Neural progenitor cell (in vitro differentiated cells): ENCODE results near the gene SLC25A22. TPM values are rescaled to one million over a fixed set of nuclear protein-coding genes. Genes with fewer than 3 reads are reported as not detected.

Source experiments
- DNase-seq: peaks from one replicate; pipeline ENCODE4 v3.0.0-alpha.2; 2016; ENCODE audit warnings: low spot score
- H2AFZ ChIP-seq: fragments of 200-600 bp; sonication (generic); replicated peaks from 2 replicates; pipeline ENCODE4 v1.6.1; 2016; ENCODE audit warnings: antibody characterized with exemption
- H3F3A ChIP-seq: fragments of 200-600 bp; sonication (generic); 2 replicates; pipeline ENCODE4 v1.6.1; 2016; ENCODE audit warnings: antibody characterized with exemption, low read depth
- H3K27ac ChIP-seq: fragments of 200-600 bp; sonication (generic); 2 replicates; pipeline ENCODE4 v1.5.1; 2016; ENCODE audit warnings: mild to moderate bottlenecking
- H3K27me3 ChIP-seq: fragments of 200-600 bp; sonication (generic); 2 replicates; pipeline ENCODE4 v1.6.1; 2016; ENCODE audit warnings: mild to moderate bottlenecking, moderate library complexity
- H3K36me3 ChIP-seq: fragments of 200-600 bp; sonication (generic); 2 replicates; pipeline ENCODE4 v1.5.1; 2016
- H3K4me1 ChIP-seq: fragments of 200-600 bp; sonication (generic); 2 replicates; pipeline ENCODE4 v1.6.1; 2016; ENCODE audit warnings: mixed run types
- H3K4me2 ChIP-seq: fragments of 200-600 bp; sonication (generic); 2 replicates; pipeline ENCODE4 v1.6.1; 2016
- H3K4me3 ChIP-seq: fragments of 200-600 bp; sonication (generic); 2 replicates; pipeline ENCODE4 v1.5.1; 2016
- H3K79me2 ChIP-seq: fragments of 200-600 bp; sonication (generic); 2 replicates; pipeline ENCODE4 v1.6.1; 2016; ENCODE audit warnings: low read depth
- H3K9ac ChIP-seq: fragments of 200-600 bp; sonication (generic); 2 replicates; pipeline ENCODE4 v1.6.1; 2016
- H3K9me3 ChIP-seq: fragments of 200-600 bp; sonication (generic); 2 replicates; pipeline ENCODE4 v1.5.1; 2016; ENCODE audit warnings: low read depth
- H4K20me1 ChIP-seq: fragments of 200-600 bp; sonication (generic); 2 replicates; pipeline ENCODE4 v1.6.1; 2016; ENCODE audit warnings: low read depth
- H3K27ac Mint-ChIP-seq: 3 replicates; pipeline ENCODE4 v1.8.0; 2021; ENCODE audit warnings: mixed read lengths
- H3K27me3 Mint-ChIP-seq: 2 replicates; pipeline ENCODE4 v1.8.0; 2022; ENCODE audit warnings: low read depth, mild to moderate bottlenecking, inconsistent platforms, moderate library complexity, mixed read lengths; ENCODE audit not compliant: insufficient read depth
- H3K36me3 Mint-ChIP-seq: 3 replicates; pipeline ENCODE4 v1.8.0; 2021; ENCODE audit warnings: mixed read lengths
- H3K4me1 Mint-ChIP-seq: 3 replicates; pipeline ENCODE4 v1.8.0; 2021; ENCODE audit warnings: mixed read lengths
- H3K4me3 Mint-ChIP-seq: 3 replicates; pipeline ENCODE4 v1.8.0; 2021; ENCODE audit warnings: mild to moderate bottlenecking, moderate library complexity, mixed read lengths
- H3K9me3 Mint-ChIP-seq: 3 replicates; pipeline ENCODE4 v1.8.0; 2020; ENCODE audit warnings: mixed read lengths
- EZH2 ChIP-seq: fragments of 200-600 bp; sonication (generic); IDR thresholded peaks from 2 replicates; pipeline ENCODE4 v1.6.1; 2017; ENCODE audit warnings: antibody characterized with exemption, mild to moderate bottlenecking, moderate library complexity
- EZH2phosphoT487 ChIP-seq: fragments of 200-600 bp; sonication (generic); IDR thresholded peaks from 2 replicates; pipeline ENCODE4 v1.6.1; 2017; ENCODE audit warnings: antibody characterized with exemption
- total RNA-seq: library from RNA; depleted of rRNA; stranded (reverse); fragments of >200 nt; gene quantifications from 2 replicates; pipeline ENCODE4 v1.2.3, GENCODE V29; 2015; ENCODE audit warnings: low replicate concordance
- TF ChIP-seq, protein P1 (sequence below): fragments of 200-600 bp; sonication (generic); IDR thresholded peaks from 2 replicates; pipeline ENCODE4 v1.5.1; 2017; ENCODE audit warnings: antibody characterized with exemption, mild to moderate bottlenecking

Gene SLC25A22
- total RNA-seq, 1 donor from 2014 or later, result 11.0 TPM

DNA sequence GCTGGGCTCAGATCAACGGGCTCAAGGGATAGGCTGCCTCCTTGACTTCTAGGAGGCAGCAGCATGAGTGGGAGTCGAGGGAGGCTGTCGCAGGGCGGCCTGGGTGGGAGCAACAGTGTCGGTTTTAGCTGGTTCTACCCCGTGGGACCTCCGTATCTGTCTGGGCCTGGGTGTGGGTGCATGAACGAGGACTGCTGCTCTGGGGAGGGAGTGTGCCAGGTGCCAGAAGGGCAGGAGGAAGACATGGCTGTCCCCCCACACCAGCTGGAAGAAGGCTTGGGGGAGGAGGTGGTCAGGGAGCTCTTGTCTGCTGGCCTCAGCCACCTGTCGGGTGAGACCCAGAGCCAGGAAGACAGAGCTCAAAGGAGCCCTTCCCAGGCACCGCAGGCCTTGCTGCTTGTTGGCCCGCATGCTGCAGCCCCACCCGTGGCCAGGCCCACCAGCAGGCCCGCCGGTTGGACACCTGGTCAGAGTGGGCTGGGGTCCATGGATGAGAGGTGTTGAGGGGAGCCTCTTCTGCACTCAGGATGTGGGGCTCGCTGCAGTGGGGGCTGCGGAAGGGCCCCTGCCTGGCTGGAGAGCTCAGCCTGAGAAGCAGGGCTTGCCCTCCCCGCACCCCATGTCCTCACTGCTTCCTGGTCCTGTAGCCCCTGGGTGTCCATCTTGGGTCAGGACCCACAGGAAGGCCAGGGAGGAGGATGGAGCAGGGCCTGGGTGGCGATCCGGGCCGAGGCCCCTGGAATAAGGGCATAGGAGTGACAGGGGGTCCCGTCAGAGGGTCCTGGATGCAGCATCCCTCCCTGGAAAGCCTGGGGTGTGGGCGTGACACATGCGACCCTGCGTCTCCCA, 11.6 kb downstream of the SLC25A22 start:
- H3K4me3 Mint-ChIP-seq, result peak overlapping the region; percentile 48
- Histone ChIP-seq H3K27ac (no peak overlapping the region), H3K27me3 (no peaks in the 10 kb centered on the region), H3K9me3 (no peaks in the 10 kb centered on the region), H4K20me1 (peaks cover 40% of the 10 kb centered on the region), H3K4me2 (no peak overlapping the region), H3K36me3 (no peaks in the 10 kb centered on the region), H3K4me1 (peaks cover 31% of the 10 kb centered on the region), H3F3A (peaks cover 53% of the 10 kb centered on the region), H3K9ac (no peak overlapping the region), H3K79me2 (no peaks in the 10 kb centered on the region), H2AFZ (no peak overlapping the region), H3K4me3 (no peak overlapping the region)
- H3K27ac Mint-ChIP-seq, result no peak overlapping the region
- peaks cover 2% of the 10 kb centered on the region for H3K36me3 Mint-ChIP-seq
- no peak for TF ChIP-seq EZH2
- TF ChIP-seq EZH2phosphoT487, result no peak
- TF ChIP-seq, protein P1, sequence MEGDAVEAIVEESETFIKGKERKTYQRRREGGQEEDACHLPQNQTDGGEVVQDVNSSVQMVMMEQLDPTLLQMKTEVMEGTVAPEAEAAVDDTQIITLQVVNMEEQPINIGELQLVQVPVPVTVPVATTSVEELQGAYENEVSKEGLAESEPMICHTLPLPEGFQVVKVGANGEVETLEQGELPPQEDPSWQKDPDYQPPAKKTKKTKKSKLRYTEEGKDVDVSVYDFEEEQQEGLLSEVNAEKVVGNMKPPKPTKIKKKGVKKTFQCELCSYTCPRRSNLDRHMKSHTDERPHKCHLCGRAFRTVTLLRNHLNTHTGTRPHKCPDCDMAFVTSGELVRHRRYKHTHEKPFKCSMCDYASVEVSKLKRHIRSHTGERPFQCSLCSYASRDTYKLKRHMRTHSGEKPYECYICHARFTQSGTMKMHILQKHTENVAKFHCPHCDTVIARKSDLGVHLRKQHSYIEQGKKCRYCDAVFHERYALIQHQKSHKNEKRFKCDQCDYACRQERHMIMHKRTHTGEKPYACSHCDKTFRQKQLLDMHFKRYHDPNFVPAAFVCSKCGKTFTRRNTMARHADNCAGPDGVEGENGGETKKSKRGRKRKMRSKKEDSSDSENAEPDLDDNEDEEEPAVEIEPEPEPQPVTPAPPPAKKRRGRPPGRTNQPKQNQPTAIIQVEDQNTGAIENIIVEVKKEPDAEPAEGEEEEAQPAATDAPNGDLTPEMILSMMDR, result no peak
- no peaks in the 10 kb centered on the region for H3K9me3 Mint-ChIP-seq
- peaks cover 16% of the 10 kb centered on the region for H3K4me1 Mint-ChIP-seq
- DNase-seq, result no peak
- peaks cover 14% of the 10 kb centered on the region for H3K27me3 Mint-ChIP-seq

DNA sequence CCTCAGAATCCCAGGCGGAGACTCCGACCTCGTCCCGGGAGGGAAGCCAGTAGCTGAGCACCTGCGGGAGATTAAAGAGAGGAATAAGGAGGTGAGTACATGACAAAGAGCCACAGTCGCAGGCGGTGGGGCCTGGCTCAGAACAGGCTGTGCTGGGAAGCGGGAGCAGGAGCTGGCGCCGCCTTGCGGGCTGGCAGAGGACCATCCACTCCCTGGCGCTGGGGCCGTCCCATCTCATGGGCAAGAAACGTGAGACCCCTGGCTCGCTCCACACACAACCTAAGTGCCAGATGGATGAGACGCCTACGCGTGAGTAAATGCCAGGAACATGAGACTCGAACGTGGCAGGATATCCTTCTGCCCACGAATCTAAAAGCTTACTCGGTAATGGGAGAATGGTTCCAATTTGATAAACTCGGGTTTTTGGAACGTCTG, 14.5 kb downstream of the SLC25A22 start:
- H3K9ac ChIP-seq, result no peak overlapping the region
- H3F3A ChIP-seq, result peaks cover 28% of the 10 kb centered on the region
- H3K9me3 ChIP-seq, result no peaks in the 10 kb centered on the region
- Mint-ChIP-seq H3K36me3 (peaks cover 2% of the 10 kb centered on the region), H3K9me3 (no peaks in the 10 kb centered on the region), H3K4me3 (peak overlapping the region; percentile 71), H3K27ac (peak overlapping the region; percentile 43), H3K4me1 (peaks cover 23% of the 10 kb centered on the region), H3K27me3 (peaks cover 11% of the 10 kb centered on the region)
- DNase-seq, result peak; percentile 94
- H3K4me2 ChIP-seq, result peak overlapping the region; percentile 54
- H3K4me3 ChIP-seq, result peak overlapping the region; percentile 1
- no peaks in the 10 kb centered on the region for H3K27me3 ChIP-seq
- no peaks in the 10 kb centered on the region for H3K36me3 ChIP-seq
- H3K27ac ChIP-seq, result no peak overlapping the region
- TF ChIP-seq EZH2phosphoT487 (no peak), EZH2 (peak; percentile 20)
- TF ChIP-seq, protein P1, result peak; percentile 83
- peaks cover 11% of the 10 kb centered on the region for H3K4me1 ChIP-seq
- peaks cover under 1% of the 10 kb centered on the region for H3K79me2 ChIP-seq
- H4K20me1 ChIP-seq, result peaks cover 23% of the 10 kb centered on the region
- no peak overlapping the region for H2AFZ ChIP-seq

DNA sequence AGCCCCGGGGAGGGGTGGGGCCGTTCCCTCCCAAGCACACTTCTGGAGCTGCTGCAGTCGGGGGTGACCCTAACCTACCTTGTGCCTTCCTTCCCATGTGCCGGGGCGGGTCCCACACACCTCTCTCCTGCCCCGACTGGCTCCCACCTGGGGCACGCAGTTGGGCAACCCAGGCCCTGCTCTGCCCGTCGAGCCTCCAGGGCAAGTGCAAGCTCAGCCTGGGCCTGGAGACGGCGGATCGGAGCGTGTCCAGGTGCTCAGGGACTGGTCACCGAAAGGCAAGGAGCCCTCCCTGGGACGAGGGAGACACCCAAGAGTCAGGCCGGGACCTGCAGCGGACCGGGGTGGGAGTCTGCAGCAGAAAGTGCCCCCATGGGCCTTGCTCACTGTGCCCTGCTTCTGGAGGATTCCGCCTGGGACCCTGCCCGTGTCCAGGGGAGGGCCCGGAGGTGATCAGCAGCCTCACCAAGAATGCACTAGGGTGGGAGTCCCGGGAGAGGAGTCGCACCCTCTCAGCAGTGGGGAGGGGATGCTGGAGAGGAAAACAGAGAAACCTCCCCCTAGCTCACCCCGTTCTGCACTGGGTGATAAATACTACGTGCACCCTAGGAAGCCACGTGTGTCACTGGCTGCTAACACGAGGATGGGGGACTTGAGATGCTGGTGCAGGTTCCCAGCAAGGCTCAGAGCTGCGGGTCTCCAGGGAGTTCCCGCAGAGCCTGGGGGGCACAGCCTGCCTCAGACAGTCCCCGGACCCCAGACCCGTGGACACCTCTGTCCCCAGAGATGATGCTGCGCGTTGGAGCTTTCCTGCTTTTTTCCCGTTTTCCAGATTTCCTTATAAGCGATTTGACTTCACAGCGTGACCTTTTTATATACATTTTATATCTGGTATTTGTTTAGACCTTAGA, 15.6 kb downstream of the SLC25A22 start:
- peaks cover 2% of the 10 kb centered on the region for H3K36me3 Mint-ChIP-seq
- no peaks in the 10 kb centered on the region for H3K36me3 ChIP-seq
- peaks cover 23% of the 10 kb centered on the region for H3K4me1 Mint-ChIP-seq
- peaks cover 25% of the 10 kb centered on the region for H4K20me1 ChIP-seq
- H3K27ac Mint-ChIP-seq, result no peak overlapping the region
- H3K4me3 Mint-ChIP-seq, result peak overlapping the region; percentile 41
- no peaks in the 10 kb centered on the region for H3K27me3 ChIP-seq
- H3K4me1 ChIP-seq, result peaks cover 11% of the 10 kb centered on the region
- H3K27ac ChIP-seq, result no peak overlapping the region
- peaks cover 30% of the 10 kb centered on the region for H3F3A ChIP-seq
- DNase-seq, result no peak
- peaks cover 11% of the 10 kb centered on the region for H3K27me3 Mint-ChIP-seq
- H3K9ac ChIP-seq, result no peak overlapping the region
- H3K9me3 Mint-ChIP-seq, result no peaks in the 10 kb centered on the region
- H3K4me2 ChIP-seq, result peak overlapping the region; percentile 54
- peaks cover 11% of the 10 kb centered on the region for H3K79me2 ChIP-seq
- H3K4me3 ChIP-seq, result no peak overlapping the region
- TF ChIP-seq EZH2phosphoT487 (no peak), EZH2 (no peak)
- TF ChIP-seq, protein P1, result no peak
- H3K9me3 ChIP-seq, result no peaks in the 10 kb centered on the region
- no peak overlapping the region for H2AFZ ChIP-seq
